ENCODE results near the gene PGBD1. TPM values are rescaled to one million over a fixed set of nuclear protein-coding genes. Genes with fewer than 3 reads are reported as not detected.

PGBD1 gene
- total RNA-seq, 3 donors from 2014 or later (not counting 1 experiment from before 2014, with no cell fraction given) = 1.1 to 1.5 (median 1.1) TPM

DNA sequence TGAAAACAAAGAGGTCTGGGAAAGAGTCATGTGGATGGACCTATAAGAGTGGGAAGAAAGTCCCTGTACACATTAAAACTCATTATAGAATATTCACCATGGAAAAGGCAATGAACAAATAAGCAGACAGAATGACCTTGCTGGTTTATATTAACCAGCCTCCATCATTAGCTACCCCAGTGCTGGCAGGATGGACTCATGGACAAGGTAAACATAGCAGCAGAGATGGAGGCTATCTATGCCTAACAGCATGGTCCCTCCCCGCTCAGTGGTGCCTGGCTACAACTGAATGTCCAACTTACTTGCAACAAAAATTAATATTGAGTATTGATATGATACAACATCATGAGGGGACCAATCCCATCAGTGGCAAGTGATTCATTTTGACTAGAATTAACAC, 63.8 kb downstream of the PGBD1 start:
- WGBS (ENCODE audit: insufficient coverage) = no CpG with 5 or more reads among the region's 1 CpG
- Histone ChIP-seq H3K9me3 (ENCODE audit: control insufficient read depth, insufficient read depth, low read length) (no peaks in the 10 kb centered on the region), H3K27ac (ENCODE audit: low read length) (no peak overlapping the region), H3K27me3 (ENCODE audit: control insufficient read depth, insufficient read depth, low read length) (no peaks in the 10 kb centered on the region), H3K4me1 (ENCODE audit: control insufficient read depth, insufficient read depth, low read length) (peaks cover 2% of the 10 kb centered on the region), H3K4me3 (ENCODE audit: low read length) (no peak overlapping the region), H3K36me3 (ENCODE audit: control insufficient read depth, insufficient read depth, low read length) (no peaks in the 10 kb centered on the region)
- Mint-ChIP-seq H3K4me1 (peaks cover 9 to 10% of the 10 kb centered on the region in 2 donors), H3K27ac (no peak overlapping the region), H3K9me3 (peaks cover 0 to 6% of the 10 kb centered on the region in 2 donors), H3K27me3 (ENCODE audit: low read depth in 2 of 2) (peaks cover 12 to 34% of the 10 kb centered on the region in 2 donors), H3K36me3 (peaks cover 6% of the 10 kb centered on the region), H3K4me3 (no peak overlapping the region)
- TF ChIP-seq, protein P1, sequence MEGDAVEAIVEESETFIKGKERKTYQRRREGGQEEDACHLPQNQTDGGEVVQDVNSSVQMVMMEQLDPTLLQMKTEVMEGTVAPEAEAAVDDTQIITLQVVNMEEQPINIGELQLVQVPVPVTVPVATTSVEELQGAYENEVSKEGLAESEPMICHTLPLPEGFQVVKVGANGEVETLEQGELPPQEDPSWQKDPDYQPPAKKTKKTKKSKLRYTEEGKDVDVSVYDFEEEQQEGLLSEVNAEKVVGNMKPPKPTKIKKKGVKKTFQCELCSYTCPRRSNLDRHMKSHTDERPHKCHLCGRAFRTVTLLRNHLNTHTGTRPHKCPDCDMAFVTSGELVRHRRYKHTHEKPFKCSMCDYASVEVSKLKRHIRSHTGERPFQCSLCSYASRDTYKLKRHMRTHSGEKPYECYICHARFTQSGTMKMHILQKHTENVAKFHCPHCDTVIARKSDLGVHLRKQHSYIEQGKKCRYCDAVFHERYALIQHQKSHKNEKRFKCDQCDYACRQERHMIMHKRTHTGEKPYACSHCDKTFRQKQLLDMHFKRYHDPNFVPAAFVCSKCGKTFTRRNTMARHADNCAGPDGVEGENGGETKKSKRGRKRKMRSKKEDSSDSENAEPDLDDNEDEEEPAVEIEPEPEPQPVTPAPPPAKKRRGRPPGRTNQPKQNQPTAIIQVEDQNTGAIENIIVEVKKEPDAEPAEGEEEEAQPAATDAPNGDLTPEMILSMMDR (IDR thresholded peaks at IDR 0.05) = no peak
- intact Hi-C loops (cut with micrococcal nuclease) = loop anchor here (5.0 kb wide), 1 partner anchor 52 kb away; the partner anchor contains the start of gene ZSCAN12
- no peak for DNase-seq
- no peak for ATAC-seq

DNA sequence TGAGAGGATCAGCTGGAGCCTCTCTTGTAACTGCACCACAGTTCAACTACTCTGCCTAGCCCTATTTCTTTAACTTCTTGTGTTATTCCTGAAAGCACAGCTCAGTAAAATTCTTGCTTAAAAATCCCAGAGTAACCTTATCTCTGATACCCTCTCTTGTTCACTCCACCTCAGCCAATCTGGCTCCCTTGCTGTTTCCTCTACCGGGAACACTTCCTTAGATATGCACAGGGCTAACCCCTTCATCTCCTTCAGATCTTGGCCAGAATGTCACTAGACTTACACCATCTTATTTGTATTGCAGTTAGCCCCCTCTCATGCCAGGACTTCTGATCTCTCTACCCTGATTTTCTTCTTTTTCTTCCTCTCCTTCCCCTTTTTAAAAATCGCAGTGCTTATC, 65.7 kb downstream of the PGBD1 start:
- Mint-ChIP-seq H3K9me3 (no peaks in the 10 kb centered on the region), H3K36me3 (no peaks in the 10 kb centered on the region), H3K4me1 (peaks cover 18 to 27% of the 10 kb centered on the region in 2 donors), H3K27me3 (ENCODE audit: low read depth in 2 of 2) (peaks cover 9 to 18% of the 10 kb centered on the region in 2 donors), H3K27ac (no peak overlapping the region), H3K4me3 (no peak overlapping the region)
- TF ChIP-seq, protein P1 (IDR thresholded peaks at IDR 0.05) = no peak
- peaks cover 12% of the 10 kb centered on the region for H3K4me1 ChIP-seq (ENCODE audit: control insufficient read depth, insufficient read depth, low read length)
- H3K36me3 ChIP-seq (ENCODE audit: control insufficient read depth, insufficient read depth, low read length) = no peaks in the 10 kb centered on the region
- H3K27me3 ChIP-seq (ENCODE audit: control insufficient read depth, insufficient read depth, low read length) = no peaks in the 10 kb centered on the region
- WGBS (ENCODE audit: insufficient coverage) = 13% methylated on average over 1 of the region's 2 CpGs
- DNase-seq (no peak), ATAC-seq (no peak)
- H3K4me3 ChIP-seq (ENCODE audit: low read length) = no peak overlapping the region
- H3K27ac ChIP-seq (ENCODE audit: low read length) = no peak overlapping the region
- intact Hi-C loops (cut with micrococcal nuclease) = loop anchor here (5.0 kb wide), 1 partner anchor 50 kb away; the partner anchor contains the start of gene ZSCAN12
- no peaks in the 10 kb centered on the region for H3K9me3 ChIP-seq (ENCODE audit: control insufficient read depth, insufficient read depth, low read length)

DNA sequence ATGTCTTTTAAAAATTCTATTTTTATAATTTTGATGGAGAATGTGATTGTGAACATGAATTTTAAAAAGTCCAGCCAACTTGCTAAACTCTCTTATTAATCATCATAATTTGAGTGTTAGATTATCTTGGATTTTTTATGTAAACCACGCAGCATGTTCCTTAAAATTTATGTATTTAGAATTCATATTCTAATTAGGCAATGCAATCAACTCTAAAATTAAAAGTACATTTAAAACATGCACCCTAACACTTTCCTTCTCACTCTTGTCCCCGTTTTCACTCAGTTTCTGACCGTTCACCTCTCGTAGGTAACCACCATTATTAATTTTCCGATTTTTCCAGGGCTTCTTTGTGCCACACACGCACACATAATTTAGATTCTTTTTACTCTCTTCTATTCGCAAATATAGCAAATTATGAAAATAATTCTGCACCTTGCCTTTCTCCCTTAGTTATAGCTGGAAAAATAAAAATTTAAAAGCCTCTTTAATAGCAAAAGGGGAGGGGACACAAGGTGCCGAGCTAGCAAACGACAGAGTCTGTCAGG, 68.0 kb downstream of the PGBD1 start:
- no peaks in the 10 kb centered on the region for H3K36me3 ChIP-seq (ENCODE audit: control insufficient read depth, insufficient read depth, low read length)
- Mint-ChIP-seq H3K4me1 (peaks cover 24 to 27% of the 10 kb centered on the region in 2 donors), H3K27ac (peak overlapping the region; percentile 95 to 97), H3K4me3 (peak overlapping the region; percentile 100), H3K36me3 (no peaks in the 10 kb centered on the region), H3K9me3 (no peaks in the 10 kb centered on the region), H3K27me3 (ENCODE audit: low read depth in 2 of 2) (peaks cover 9 to 18% of the 10 kb centered on the region in 2 donors)
- peak in 1 of 3 donors; percentile 4 for ATAC-seq
- intact Hi-C loops (cut with micrococcal nuclease) = loop anchor here (1.0 to 5.0 kb wide), 2 partner anchors 14 to 48 kb away; partner anchors contain the start of gene ZSCAN12
- peaks cover 12% of the 10 kb centered on the region for H3K4me1 ChIP-seq (ENCODE audit: control insufficient read depth, insufficient read depth, low read length)
- WGBS (ENCODE audit: insufficient coverage) = under 1% methylated on average over 7 of the region's 9 CpGs
- no peaks in the 10 kb centered on the region for H3K27me3 ChIP-seq (ENCODE audit: control insufficient read depth, insufficient read depth, low read length)
- peak overlapping the region; percentile 75 for H3K4me3 ChIP-seq (ENCODE audit: low read length)
- no peaks in the 10 kb centered on the region for H3K9me3 ChIP-seq (ENCODE audit: control insufficient read depth, insufficient read depth, low read length)
- no peak for DNase-seq
- TF ChIP-seq, protein P1 (IDR thresholded peaks at IDR 0.05) = no peak
- H3K27ac ChIP-seq (ENCODE audit: low read length) = peak overlapping the region; percentile 44
